CD4-positive, alpha-beta T cell treated with Interleukin-10 for 1 hour (primary cell): ENCODE results near the gene BPIFB6.

ENCODE experiments used
- DNase-seq: peaks from one replicate; pipeline ENCODE4 v3.0.0-alpha.2; 2020

The BPIFB6 gene

DNA sequence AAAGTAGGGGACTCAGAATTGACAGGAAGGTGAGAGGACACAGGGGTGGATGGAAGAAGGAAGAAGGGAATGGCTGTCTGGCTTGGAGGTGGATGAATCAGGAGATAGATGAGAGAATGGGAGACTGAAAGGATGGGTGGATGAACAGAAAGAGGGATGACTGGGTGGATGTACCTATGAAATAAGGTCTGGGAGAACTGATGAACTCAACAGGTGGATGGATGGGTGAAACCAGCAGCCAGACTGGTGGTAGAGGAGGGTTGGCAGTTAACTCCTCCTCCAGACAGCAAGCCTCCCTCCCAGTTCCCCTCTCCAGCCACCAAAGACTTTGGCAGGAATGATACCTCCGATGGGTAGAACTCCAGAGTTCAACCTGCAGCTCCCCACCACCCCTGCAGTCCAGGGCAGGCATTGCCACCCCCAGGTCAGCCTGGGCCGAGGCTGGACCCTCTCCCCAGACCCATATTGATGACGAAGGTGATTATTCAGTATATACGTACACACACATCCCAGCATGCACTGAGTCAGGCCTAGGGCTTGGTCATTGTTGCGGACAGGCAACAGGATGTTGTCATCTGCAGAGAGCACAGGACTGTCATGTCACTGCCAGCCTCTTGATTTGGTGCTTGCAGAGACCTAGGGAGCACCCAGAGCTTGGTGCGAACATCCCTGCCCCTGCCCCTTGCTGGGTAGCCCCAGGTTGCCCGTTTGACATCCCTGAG, 29.2 kb upstream of the BPIFB6 start:
- no peak for DNase-seq

DNA sequence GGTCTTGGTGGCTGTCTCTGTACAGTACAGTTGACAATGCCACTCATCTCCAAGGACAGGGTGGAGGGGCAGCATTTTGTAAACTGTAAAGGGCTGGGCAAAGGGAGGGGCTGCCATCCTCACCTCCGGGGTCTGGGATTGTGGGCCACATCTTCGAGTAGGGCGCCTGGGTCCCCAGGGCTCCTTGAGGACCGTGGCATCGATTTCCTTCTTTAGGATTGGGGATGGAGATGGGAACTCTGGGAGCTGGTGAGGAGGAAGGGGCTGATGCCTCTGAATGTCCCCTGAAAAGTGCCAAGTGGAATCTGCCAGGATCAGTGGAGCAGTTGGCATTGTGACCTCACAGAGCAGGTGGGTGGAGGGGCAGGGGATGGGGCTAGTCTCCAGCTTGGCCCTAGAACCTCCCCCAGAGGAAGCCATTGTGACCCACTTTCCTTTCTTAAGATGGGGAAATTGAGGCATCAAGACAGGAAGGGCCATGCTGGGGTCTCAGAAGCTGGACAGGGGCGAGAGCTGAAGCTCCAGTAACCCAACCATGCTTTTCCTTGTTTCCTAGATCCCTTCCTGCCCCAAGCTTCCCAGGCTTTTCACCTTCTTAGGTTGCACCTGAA, 27.2 kb upstream of the BPIFB6 start, which contains the start of gene SUN5:
Gene SUN5 (minus strand): TSS at position 293 of the 611 bp plus-strand sequence. CDS start 93 bp downstream, at position 200.
- no peak for DNase-seq

DNA sequence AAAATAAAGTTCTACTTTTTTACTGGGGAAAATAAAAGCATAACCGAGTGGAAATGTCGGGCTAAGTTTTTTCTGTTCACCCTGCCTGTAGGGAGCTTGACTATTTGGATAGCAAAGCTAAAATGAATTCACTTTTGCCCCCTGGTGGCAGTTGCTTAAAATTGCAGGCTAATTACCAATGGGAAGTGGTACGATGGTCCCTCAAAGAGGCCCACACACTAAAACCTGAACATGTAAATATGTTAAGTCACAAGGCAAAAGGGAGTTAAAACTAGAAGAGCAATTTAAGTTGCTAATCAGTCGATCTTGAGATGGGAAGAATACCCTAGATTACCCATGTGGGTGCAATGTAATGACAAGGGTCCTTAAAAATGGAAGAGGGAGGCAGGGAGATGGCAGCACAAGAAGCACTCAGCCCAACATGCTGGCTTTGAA, 26.3 kb upstream of the BPIFB6 start:
- DNase-seq: peak; percentile 50

- no peak for DNase-seq
Measured at GRCh38 chr20:33005908-33006775, 25.3 kb upstream of the BPIFB6 start.

GRCh38 chr20:33006776-33007375, 24.6 kb upstream of the BPIFB6 start:
- DNase-seq: no peak

GRCh38 chr20:33007376-33008335, 23.8 kb upstream of the BPIFB6 start, which contains the start of gene BPIFB2:
BPIFB2 (plus strand) TSS chr20:33007704; CDS start chr20:33008575, 871 bp downstream.
- no peak for DNase-seq

- no peak for DNase-seq
Measured at GRCh38 chr20:33008336-33009213, 22.9 kb upstream of the BPIFB6 start.

GRCh38 chr20:33009214-33010132, 22.0 kb upstream of the BPIFB6 start:
- no peak for DNase-seq

DNA sequence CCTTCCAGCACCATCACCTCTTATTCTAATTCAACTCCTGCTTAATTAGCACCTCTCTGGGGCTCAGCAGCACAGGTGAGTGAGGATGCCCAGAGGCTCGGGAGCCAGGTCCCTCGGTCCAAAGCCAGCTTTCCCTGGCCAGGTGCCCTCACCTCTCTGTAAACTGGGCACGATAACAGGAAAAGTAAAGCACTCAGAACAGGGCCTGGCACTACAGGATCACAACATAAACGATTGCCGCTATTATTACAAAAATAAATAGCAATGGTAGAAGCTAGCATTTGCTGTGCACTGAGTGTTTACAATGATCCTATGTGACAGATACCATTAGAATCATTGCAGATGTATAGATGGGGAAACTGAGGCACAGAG, 21.3 kb upstream of the BPIFB6 start:
- no peak for DNase-seq

- DNase-seq: no peak
Measured at GRCh38 chr20:33010674-33011449, 20.6 kb upstream of the BPIFB6 start.

DNA sequence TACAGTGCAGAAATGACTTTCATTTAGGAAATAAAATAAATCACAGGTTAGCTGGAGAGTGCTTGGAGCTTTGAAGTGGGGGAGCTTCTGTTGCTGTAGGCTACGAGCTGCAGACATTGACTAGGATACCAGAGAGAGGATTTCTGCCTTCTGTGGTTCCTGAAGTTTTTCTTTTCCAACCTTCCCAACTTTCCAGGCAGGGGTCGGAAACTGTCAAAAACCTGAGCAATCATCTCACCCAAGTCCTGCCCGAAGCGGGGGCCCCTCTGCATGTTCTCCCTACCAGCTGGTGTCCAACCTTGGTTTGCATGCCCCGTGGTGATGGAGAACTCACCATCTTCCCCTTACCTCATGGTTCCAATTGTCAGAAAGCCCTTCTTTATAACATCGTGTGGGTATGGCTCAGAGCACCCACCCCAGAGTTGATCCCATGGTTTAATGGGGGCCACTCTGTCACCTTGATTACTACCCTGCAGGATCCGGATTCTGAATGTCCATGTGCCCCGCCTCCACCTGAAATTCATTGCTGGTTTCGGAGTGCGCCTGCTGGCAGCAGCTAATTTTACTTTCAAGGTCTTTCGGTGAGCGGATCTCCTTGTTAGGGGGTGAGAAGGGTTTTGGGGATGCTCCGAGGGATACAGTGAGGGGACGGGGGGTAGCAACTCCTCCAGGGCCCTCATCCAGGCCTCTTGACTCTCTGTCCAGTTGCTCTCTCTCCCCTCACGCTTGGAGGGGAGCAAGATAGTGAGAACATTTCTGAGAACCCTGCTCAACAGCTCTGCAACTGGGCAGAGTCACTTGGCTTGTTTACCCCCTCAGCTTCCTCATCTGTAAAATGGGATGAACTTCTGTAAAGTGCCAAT, 18.9 kb upstream of the BPIFB6 start:
- DNase-seq: no peak

- no peak for DNase-seq
Measured at GRCh38 chr20:33013701-33014326, 17.6 kb upstream of the BPIFB6 start.

DNA sequence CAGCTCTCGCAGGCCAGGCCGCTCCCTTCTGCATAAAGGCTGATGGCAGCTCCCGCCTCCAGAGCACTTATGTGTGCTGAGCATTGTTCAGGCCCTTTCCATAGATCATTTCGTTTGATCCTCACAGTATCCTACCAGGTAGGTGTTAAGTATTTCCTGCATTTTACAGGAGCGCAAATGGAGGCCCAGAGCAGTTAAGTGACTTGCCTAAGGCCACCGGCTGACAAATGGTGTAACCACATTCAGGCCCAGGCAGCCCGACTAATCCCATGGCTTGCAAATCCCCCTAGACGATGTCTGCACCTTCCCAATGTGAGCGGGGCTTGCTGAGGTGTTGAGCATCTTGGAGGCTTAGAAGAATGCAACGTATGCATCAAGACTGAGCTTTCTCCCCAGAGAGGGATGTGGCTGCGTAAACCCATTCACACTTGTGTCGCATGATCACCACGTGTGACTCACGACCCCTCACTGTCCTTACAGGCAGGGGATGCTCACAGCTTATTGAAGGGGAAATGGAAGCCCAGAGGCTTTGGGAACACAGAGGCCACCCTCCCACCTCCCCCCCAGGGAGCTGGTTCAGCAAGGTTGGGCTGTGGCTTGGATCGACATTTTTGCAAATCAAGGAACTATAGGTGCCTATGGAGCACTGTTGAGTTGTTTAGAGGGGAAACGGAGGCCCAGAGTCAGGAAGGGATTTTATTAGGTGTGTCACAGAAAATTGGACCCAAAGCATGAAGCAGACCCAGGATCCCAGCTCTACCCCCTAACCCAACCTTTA, 16.9 kb upstream of the BPIFB6 start:
- DNase-seq: no peak

DNA sequence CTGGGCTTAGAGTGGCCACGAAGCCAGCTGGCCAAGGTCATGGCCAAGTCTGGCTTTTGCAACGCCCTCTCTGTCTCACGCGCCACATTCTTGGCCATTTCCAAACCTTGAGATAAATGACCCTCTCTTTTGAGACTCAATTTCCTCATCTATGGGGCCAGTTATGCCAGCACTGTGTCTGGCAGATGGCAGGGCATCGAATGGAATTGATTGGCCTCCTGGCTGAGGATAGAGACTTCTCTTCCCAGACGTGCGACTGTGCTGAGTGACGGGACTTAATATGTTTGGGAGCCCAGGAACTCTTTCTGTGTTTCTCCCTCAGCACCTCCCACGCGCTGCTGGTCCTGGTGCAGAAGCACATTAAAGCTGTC, 16.3 kb upstream of the BPIFB6 start:
- DNase-seq: no peak

DNA sequence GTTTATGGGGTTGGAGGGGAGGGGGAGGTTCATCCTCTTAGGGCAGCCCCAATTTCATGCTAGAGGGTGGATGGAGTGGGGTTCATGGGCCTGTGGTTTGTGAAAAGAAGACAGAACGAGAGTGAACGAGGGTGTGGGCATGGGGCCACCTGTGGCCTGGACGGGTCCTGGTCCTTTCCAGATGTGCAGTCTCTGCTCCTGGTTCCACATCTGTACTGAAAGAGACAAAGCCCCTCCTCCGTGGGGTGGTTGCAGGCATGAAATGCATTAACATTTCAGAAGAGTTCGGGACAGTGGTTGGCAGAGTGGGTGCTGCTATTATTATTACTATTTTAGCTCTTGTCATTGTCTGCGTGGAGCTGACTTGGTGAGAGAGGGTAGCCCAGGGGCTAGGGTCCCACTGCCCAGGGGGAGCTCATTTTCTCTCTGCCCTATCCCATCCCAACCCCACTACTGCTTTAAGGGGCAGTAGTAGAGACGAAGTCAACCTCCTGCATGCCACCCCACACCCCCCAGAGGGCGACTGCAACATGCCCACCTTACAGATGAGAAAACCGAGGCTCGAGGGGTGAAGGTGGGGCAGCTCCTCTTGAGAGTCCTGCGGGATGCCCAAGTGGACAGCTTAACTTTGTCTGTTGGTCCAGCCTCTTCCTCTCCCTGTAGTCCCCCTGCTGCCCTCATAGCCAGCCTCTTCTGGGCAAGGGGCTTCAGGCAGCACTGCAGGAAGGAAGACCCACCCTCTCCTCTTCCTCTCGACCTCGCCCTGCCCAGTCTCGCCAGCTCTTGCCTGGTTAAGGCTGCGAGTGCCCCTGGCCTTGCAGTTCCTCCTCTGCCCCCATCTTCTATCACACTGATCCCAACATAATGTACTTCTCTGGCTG, 15.5 kb upstream of the BPIFB6 start:
- no peak for DNase-seq
